ENCODE data around the gene LRRN2.
"Not testable (repeated sequence)": the region's sequence is repeated elsewhere in the genome, so short reads cannot be mapped to it uniquely, and the experiment has no call there.

Gene LRRN2

GRCh38 chr1:204685236-204686006 lies at the start of gene LRRN2:
TSS of gene LRRN2 (minus strand) at chr1:204685738. CDS start at chr1:204619992, 65,746 bp downstream.
- DNase-seq (ENCODE audit: low read depth in 2 of 2) = no peak

- DNase-seq (ENCODE audit: low read depth in 2 of 2) = no peak
Measured at GRCh38 chr1:204735042-204735441, 49.5 kb upstream of the LRRN2 start.

GRCh38 chr1:204733869-204734596 lies 48.5 kb upstream of the LRRN2 start:
- DNase-seq (ENCODE audit: low read depth in 2 of 2) = no peak

DNA sequence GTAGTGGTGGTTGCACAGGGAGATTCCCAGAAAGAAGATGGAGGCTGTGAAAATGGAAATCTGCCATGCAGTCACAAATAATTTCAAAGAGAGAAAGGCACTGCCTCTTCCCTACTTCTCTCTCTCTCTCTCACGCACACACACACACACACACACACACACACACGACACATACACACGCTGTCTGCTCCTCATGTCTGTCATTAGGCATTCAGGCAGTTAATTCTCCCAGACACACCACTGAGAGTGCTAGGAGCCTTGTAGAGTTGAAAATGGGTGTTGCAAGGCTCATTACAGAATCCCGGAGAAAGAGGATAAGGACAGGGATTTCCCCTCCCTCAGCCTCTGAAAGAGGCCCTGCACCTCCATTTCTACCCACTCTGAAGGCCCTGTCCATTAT lies 47.8 kb upstream of the LRRN2 start:
- DNase-seq (ENCODE audit: low read depth in 2 of 2) = no peak

DNA sequence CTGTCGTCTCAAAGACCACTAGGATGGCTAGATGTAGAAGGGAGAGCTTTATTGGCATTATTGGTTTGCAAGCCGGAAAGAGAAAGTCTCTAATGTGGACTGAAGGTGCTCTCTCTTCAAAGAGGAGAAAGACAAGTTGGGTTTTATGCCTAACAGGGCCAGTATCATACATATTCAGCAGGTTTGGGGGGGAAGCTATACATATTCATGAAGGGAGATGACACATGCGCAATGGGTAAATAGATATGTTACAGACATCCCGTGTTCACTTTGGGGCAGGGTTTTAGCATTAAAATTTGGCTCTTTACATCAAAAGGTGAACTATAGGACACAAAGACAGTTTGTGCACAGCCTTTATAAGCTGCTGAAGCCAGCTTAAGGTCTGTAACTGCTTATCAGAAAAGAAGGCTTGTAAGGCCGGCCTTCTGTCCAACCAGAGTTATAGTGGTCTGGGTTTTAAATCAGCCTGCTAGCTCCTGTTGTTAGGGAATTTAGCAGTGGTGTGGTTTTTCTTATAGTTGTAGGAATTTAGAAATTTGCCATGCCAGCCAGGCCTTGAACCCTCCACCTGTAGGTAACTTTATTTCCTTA lies 46.5 kb upstream of the LRRN2 start:
- no peak for DNase-seq (ENCODE audit: low read depth in 2 of 2)

DNA sequence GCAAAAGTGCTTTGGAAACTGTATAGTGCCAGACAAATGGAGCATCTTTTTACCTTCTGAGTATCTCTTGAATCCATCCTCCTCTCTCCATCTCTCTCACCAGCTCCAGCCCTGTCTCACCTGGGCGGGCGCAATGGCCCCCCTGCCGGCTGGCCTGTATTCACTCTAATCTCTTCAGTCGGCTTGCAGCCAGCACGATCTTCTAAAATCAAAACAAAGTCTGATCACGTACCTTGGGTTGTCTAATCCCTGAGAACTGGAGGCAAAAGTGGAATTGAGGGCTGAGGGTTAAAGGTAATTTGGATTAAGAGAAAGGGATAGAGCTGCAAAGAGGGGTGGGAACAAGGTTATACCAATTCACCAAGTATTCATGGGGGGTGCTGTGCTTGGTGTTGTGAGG lies 46.0 kb upstream of the LRRN2 start:
- no peak for DNase-seq (ENCODE audit: low read depth in 2 of 2)

DNA sequence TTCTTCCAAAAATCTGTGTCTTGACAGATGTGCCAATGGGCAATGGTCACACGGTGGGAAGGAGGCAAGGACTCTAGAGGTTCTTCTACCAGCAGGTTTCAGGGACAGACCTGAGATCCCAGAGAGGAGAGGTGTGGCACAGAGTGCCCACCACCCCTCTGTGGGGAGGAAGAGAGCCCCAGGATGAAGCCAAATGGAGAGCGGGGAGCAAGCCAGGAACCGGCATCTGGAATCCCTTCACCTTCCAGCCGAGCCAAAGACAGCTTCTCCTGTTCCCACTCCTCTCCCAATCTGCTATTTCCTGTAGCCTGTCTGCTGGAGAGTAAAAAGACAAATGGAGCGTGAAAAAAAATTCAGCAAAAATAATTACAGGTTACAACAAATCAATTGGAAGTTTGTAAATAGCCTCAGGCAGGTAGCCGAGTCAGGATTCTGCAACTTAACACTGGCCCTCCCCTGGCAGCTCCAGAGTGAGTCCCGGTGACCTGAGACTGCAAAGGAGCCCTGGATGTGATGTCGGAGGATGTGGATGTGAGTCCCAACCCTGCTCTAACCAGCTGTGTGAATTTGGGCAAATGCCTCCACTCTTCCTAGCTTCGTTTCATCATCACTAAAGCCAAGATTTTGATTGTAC lies 45.4 kb upstream of the LRRN2 start:
- DNase-seq (ENCODE audit: low read depth in 2 of 2) = no peak

DNA sequence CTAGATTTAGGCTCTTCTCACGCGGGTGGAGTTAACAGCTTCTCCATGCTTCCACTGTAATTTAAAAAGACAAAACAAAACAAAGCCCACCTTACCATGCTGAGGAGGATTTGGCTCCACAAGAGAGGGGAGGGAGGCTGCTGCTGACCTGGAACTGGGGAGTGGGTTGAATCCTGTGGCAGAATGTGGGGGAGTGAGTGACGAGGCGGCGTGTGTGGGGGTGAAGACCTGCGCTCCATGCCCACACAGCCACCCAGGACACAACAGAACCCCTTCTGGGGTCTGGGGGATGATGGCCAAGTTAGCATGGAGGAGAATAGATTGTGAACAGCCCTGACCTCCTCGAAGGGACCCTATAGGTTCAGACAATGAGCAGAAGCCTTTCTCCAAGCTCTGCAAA lies 44.0 kb upstream of the LRRN2 start:
- no peak for DNase-seq (ENCODE audit: low read depth in 2 of 2)

DNA sequence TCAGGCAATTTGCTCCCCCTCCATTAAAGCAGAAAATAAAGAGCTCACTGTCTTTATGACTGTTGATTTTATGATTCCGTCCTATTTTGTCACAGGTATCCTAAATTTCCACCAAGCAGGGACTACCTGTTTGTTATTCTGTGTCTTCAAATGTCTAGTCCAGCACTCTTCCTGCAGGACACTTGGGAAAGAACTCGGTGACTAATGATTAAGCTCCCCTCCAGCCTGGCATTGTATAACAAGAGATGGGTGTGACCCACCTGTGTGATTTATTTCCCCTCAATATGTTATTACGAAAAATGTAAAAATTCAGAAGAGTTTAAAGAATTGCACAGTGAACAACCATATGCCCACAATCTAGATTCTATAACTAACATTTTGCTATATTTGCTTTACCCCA lies 42.9 kb upstream of the LRRN2 start:
- DNase-seq (ENCODE audit: low read depth in 2 of 2) = no peak

DNA sequence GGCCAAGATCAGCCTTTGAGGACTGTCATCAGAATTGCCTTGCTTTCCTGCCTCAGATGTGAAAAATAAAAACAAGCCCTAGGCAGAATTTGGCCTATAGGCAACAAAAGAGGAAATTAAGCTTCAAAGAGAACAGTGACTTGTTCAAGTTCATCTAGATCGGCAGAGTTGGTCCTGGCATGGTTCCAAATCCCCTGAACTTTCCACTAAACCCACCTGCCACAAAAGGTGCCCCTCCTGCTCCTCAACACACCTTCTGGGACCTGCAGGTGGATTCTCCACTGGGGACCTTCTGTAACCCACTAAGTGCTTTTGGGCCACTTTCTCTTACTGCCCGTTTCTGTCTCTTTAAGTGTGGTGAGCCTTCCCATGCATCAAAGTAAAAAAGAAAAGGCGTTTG lies 42.5 kb upstream of the LRRN2 start:
- no peak for DNase-seq (ENCODE audit: low read depth in 2 of 2)

- DNase-seq (ENCODE audit: low read depth in 2 of 2) = not testable (repeated sequence)
Measured at GRCh38 chr1:204727438-204727837, 41.9 kb upstream of the LRRN2 start.

DNA sequence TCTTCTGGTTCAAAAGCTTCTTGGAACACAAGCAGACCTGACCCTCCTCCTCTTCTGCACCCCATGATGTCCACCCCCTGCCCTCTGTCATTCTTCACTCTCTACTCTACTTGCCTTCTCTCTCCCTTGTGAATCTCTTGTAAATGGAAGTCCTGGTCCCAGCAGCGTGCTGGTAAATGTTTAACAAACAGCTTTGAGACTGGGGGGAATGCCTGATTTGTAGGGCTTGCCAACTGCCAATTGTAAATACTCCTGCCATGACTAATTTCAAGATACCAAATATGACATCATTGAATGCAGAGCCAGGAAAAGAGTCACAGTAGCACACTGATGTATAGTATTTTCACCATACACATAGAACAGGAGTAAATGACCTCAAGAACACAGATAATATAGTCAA lies 40.9 kb upstream of the LRRN2 start:
- DNase-seq (ENCODE audit: low read depth in 2 of 2) = no peak

DNA sequence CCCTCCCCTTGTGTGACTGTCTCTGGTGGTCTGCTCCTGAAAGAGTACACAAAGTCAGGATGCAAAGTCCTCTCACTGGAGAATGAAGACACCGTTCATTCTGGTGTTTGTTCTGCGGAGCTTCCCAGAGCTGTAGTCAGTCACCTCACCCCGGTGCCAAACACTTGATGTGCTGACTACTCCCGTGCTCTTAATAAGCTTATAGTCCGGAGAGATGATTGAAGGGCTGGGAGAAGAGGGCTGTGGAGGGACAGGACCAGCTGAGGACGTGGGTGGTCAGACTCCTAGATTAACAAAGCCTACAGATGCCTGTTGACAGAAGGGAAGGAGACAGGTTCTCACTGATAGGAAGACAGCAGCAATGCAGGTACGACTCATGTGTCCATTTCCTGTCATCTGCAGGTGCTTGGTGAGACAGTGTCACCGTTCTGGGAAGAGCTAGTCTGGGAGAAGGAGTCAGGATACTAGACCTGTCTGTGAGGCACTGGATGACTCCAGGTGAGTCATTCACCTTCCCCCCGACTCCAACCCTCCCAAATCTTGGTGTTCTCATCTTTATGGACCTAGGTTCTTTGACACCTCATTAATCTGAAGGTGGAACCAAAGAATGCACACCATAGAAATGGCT lies 40.4 kb upstream of the LRRN2 start:
- DNase-seq (ENCODE audit: low read depth in 2 of 2) = no peak

- DNase-seq (ENCODE audit: low read depth in 2 of 2) = no peak
Measured at GRCh38 chr1:204723131-204723787, 37.7 kb upstream of the LRRN2 start.

- no peak for DNase-seq (ENCODE audit: low read depth in 2 of 2)
Measured at GRCh38 chr1:204721373-204722055, 36.0 kb upstream of the LRRN2 start.

DNA sequence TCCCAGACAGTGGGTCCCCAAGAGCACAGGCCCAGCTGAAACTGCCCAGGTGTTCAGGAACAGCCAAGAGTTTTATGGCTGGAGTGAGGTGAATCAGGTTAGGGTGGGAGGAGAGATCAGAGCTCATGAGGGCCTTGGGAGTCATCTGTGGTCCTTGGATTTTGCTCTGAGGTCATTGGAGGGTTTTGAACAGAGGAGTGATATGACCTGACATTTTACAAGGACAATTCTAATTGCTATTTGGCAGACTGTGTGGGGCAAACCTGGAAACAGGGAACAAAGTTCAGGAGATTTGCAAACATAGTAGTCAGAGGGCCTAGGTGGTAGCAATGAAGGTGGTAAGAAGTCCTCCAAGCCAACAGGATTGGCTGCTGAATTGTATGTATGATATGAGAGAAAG lies 31.1 kb upstream of the LRRN2 start:
- DNase-seq (ENCODE audit: low read depth in 2 of 2) = no peak

- DNase-seq (ENCODE audit: low read depth in 2 of 2) = no peak
Measured at GRCh38 chr1:204714861-204715511, 29.4 kb upstream of the LRRN2 start.

DNA sequence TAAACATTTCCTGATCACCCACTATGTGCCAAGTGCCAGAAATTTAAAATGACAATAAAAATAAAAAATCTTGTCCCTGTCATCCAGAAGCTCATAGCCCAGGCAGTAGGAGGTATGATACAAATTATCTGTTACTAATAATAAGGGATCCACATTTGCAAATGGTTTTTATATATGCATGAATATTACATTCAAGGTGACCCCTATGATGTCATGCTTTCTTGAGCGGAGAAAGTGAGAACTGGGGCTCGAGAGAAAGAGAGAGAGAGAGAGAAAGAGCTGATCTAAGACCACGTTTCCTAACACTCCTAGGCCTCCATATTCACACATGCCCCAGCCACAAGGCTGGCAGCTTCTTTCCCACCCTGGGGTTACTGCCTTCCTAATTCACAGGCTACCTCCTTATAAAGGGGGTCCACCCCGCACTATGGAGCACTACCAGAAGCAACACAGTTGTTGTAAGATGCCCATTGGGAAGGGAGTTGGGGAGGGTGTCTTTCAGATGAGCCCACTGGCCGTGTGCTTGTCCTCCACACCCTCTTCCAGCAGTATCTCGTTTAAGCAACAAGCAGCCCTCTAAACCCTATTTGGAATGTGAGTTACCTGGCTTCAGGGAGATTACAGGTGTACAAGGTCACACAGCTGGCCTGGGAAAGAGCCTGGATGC lies 28.8 kb upstream of the LRRN2 start:
- no peak for DNase-seq (ENCODE audit: low read depth in 2 of 2)

- DNase-seq (ENCODE audit: low read depth in 2 of 2) = no peak
Measured at GRCh38 chr1:204713541-204713940, 28.0 kb upstream of the LRRN2 start.

Data from stimulated activated CD8-positive, alpha-beta memory T cell treated with anti-CD3 and anti-CD28 coated beads, Interleukin-2, amount 100 ng/mL, for 48 hours (primary cell).